ENCODE results near the gene BASP1. TPM values are rescaled to one million over a fixed set of nuclear protein-coding genes. Genes with fewer than 3 reads are reported as not detected.

BASP1 gene
- total and polyA plus RNA-seq, 2 experiments from 2014 or later = 87.5 to 114 TPM

- TF ChIP-seq REST (IDR thresholded peaks at IDR 0.05; ENCODE audit: unreplicated experiment) (no peak), JUNB (IDR thresholded peaks at IDR 0.05; ENCODE audit: unreplicated experiment) (no peak), EZH2 (IDR thresholded peaks at IDR 0.05; ENCODE audit: low read depth, unreplicated experiment) (no peak), ZNF331 (CRISPR knock-in tag; IDR thresholded peaks at IDR 0.05; ENCODE audit: low read depth) (no peak), ZNF114 (CRISPR knock-in tag; IDR thresholded peaks at IDR 0.05) (no peak), NANOG (IDR thresholded peaks at IDR 0.05; ENCODE audit: borderline replicate concordance) (no peak), CREB1 (CRISPR knock-in tag; IDR thresholded peaks at IDR 0.05; ENCODE audit: low read depth) (no peak), ETS1 (IDR thresholded peaks at IDR 0.05) (no peak)
Measured at GRCh38 chr5:17186256-17186655, 31.2 kb upstream of the BASP1 start (continued).

- ATAC-seq (no peak), DNase-seq (ENCODE audit: low spot score) (no peak)
- no peak overlapping the region for H3K27ac Mint-ChIP-seq
- H3K36me3 Mint-ChIP-seq (ENCODE audit: low read depth) = peaks cover 4% of the 10 kb centered on the region; the same call in 2 of the 3 replicates
- Histone ChIP-seq H4K20me1 (replicated peaks; ENCODE audit: insufficient read depth) (no peaks in the 10 kb centered on the region), H3K4me1 (ENCODE audit: insufficient read depth) (peaks cover 13% of the 10 kb centered on the region), H3K36me3 (ENCODE audit: insufficient read depth) (no peaks in the 10 kb centered on the region), H3K27ac (ENCODE audit: low read depth) (no peak overlapping the region), H3F3A (replicated peaks; ENCODE audit: low read depth) (no peaks in the 10 kb centered on the region), H3K4me2 (no peak overlapping the region), H3K27me3 (ENCODE audit: insufficient read depth) (no peaks in the 10 kb centered on the region), H3K79me2 (replicated peaks; ENCODE audit: insufficient read depth) (no peaks in the 10 kb centered on the region), H2AFZ (no peak overlapping the region), H3K4me3 (no peak overlapping the region), H3K9me2 (ENCODE audit: insufficient read depth) (no peaks in the 10 kb centered on the region)
- H3K4me1 Mint-ChIP-seq = peaks cover 14% of the 10 kb centered on the region; the same call in 2 of the 3 replicates
- TF ChIP-seq POLR2AphosphoS5 (IDR thresholded peaks at IDR 0.05; ENCODE audit: low read depth) = no peak
- no peak for TF ChIP-seq ZNF331 (CRISPR knock-in tag; IDR thresholded peaks at IDR 0.05; ENCODE audit: low read depth)
- TF ChIP-seq STAT1 (IDR thresholded peaks at IDR 0.05; ENCODE audit: unreplicated experiment) = no peak
- no peak for TF ChIP-seq ZNF114 (CRISPR knock-in tag; IDR thresholded peaks at IDR 0.05)
- peaks cover 4% of the 10 kb centered on the region; the same call in 2 of the 3 replicates for H3K9me3 Mint-ChIP-seq
- no peak overlapping the region for H3K4me3 Mint-ChIP-seq
- H3K27me3 Mint-ChIP-seq (ENCODE audit: insufficient read depth, low read depth, poor library complexity) = no peaks in the 10 kb centered on the region
Measured at GRCh38 chr5:17187011-17187785, 30.2 kb upstream of the BASP1 start.

All from GM23338 (cell line).